Epithelial cell of prostate (primary cell): ENCODE measurements around the gene GPAT3.
"Not testable (repeated sequence)": the region's sequence is repeated elsewhere in the genome, so short reads cannot be mapped to it uniquely, and the experiment has no call there.

ENCODE experiments used
- DNase-seq: peaks from one replicate; pipeline ENCODE4 v3.0.0-alpha.2; 2011; ENCODE audit warnings: low read depth, low spot score
- H3K27ac ChIP-seq: fragments of 450-650 bp; 2 replicates; pipeline ENCODE4 v1.5.1; 2017; ENCODE audit warnings: mild to moderate bottlenecking

The GPAT3 gene

DNA sequence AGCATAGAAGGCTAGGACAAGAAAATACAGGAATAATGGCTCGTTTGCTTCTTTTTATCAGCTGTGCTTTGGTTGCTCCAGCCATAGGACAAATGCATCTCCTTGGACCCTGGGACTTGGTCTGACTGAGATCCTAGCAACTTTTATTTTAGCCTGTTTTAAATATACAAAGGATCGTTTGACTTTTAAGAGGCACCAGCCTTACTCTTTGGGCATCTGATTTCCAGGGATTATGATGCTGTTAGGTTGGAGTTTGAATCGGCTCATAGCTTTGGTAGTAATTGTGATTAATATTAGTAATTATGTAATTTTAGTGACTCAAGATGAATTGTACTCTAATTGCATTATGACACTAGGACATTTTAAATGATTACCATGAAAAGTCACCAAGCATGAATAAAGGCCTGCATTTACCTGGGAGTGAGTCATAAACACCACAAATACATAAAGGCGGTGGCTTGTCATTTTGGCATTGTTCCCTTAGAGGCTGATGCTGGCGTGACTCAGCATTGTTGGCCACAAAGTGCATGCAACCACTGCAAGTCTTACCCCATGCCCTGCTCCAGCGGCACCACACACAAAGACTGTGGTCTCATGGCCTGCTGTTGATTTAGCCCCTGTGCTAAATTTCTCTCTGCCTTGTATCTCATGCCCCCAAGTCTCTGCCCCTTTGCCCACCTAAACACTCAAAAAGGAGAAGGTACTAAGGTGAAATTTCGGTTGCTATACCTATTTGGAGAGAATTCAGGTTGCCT, 12.4 kb downstream of the GPAT3 start:
- H3K27ac ChIP-seq: peak overlapping the region; percentile 52
- peak; percentile 97 for DNase-seq

DNA sequence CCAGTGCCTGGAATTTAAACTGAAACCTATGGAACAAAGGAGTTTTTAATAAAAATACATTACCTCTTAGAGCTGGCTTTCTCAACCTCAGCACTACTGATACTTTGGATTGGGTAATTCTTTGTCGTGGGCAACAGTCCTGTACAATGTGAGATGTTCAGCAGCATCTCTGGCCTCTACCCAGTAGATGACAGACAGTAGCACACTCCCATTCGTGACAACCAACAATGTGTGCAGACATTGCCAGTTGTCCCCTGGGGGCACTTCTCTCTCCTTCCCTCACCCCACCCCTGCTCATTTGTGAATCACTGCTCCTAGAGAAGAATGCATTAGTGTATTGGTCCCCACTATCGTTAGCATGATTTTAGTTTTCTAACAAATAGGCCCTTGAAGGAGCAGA, 16.2 kb downstream of the GPAT3 start:
- DNase-seq: peak; percentile 43
- peak overlapping the region; percentile 49 for H3K27ac ChIP-seq

DNA sequence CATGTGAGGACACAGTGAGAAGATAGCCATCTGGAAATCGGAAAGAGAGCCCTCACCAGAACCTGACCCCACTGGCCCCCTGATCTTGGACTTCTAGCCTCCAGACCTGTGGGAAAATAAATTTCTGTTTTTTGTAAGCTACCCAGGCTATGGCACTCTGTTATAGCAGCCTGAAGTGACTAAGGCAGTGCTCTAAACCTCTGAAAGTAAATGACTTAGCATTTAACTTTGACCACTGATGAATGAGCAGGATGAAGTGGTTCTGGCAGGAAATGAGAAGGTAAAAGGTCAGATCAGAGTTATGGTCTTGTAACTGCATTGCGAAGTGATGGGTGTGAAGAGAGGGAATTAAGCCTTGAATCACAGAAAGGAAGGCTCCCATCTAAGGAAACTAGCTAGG, 17.0 kb downstream of the GPAT3 start:
- peak overlapping the region; percentile 49 for H3K27ac ChIP-seq
- DNase-seq: no peak

DNA sequence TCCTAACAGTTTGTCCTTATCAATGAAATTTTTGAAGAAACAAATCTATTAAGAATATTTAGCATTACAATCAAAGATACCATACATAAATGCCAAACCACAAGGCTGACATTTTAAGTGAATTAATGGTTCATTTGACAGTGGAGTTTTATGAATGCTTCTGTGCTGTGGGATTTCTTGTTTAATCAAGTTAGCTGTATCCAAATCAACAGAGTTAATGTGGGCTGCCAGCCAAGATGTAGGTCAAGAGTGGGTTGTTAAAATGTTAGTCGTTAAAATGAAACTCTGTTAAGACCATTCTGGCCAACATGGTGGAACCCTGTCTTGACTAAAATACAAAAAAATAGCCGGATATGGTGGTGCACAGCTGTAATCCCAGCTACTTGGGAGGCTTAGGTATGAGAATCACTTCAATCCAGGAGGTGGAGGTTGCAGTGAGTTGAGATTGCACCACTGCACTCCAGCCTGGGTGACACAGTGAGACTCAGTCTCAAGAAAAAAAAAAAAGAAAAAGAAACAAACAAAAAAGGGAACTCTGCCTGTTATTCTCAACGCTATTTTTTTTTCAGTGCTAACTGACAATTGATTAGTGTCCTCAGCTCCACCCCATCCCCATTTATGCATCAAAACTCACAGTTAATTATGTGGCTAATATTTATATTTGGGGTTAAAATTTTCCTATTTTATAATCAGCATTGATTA, 20.2 kb downstream of the GPAT3 start:
- no peak for DNase-seq
- no peak overlapping the region for H3K27ac ChIP-seq

DNA sequence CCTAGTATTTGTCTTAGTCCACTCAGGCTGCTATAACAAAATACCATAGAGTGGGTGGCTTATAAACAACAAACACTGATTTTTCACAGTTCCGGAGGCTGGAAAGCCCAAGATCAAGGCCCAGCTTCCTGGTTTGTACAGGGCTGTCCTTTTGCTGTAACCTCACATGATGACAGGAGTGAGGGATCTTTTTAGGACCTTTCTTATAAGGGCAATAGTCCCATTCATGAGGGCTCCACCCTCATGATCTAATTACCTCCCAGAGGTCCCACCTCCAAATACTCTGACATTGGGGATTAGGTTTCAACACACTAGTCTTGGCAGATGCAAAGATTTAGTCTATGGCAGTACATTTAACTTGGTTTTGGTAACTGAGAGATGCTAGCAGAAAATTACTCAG, 20.9 kb downstream of the GPAT3 start:
- no peak overlapping the region for H3K27ac ChIP-seq

DNA sequence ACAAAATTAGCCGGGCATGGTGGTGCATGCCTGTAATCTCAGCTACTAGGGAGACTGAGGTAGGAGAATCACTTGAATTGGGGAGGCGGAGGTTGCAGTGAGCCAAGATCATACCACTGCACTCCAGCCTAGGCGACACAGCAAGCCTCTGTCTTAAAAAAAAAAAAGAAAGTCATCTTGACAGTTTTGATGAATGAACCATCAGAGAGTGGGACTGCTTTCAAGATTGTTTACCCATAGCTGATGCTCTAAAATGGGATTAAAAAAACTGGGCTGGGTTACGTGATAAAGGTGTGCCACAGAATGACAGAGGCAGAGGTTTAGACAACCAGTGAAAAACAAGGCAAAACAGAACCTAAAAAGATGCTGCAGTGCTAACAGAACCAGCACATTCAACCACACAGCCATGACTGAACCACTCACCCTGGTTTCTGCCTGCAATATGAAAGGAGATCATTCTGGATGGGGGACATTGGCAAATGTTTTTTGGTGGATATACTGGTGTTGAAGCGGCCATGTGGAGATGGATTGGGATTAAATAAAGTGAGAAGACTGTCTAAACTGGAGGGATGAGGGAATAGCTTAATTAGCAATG, 22.2 kb downstream of the GPAT3 start:
- no peak for DNase-seq
- no peak overlapping the region for H3K27ac ChIP-seq

More for the DNA sequence above, 20.9 kb downstream of the GPAT3 start:
- DNase-seq: no peak

DNA sequence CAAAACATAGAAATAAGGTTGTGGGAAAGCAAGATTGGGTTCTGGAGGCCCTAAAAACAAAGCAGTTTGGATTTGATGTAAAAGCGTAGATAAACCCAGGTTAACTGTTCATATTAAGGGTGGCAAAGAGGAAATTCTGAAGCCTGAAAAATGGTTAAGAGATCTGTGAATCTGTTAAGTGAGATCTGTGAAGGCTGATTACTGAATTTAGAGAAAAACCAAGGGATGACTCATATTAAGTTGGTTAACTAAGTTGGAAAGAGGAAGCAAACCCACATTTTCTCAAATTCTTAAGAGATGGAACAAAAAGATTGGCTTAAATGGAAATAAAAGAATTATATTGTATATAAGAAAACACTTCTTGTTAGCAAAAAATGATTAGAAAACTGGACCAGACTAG, 22.8 kb downstream of the GPAT3 start:
- no peak for DNase-seq
- H3K27ac ChIP-seq: no peak overlapping the region

DNA sequence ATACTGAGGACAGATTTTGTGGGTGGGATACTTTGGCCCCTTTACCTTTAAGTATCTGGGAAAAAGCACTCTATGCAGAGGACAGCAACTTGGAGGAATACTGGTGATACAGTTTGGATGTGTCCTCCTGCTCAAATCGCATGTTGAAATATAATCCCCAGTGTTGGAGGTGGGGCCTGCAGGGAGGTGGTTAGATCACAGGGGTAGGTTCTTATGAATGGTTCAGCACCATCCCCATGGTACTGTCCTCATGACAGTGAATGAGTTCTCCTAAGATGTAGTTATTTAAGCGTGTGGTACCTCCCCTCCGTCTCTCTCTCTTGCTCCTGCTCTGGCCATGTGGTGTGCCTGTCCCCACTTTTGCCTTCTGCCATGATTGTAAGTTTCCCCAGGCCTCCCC, 24.6 kb downstream of the GPAT3 start:
- no peak overlapping the region for H3K27ac ChIP-seq
- no peak for DNase-seq

DNA sequence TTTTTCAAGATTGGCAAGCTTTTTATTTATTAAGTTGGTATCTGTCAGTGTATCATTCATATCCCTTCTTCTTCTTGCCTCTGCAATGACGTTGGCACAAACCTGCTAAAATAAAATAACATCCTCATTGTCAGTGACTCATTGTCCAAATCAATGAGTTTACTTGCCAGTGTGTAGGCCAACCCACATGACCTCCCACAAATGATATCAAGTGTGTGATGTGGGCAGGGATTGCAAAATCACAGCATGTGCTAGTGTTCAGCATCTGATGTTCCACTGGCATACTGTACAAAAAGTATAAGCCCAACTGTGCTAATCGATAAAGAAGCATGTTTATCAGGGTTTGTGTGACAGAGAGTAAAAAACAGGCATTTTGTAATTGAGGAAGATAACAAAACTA, 25.5 kb downstream of the GPAT3 start:
- DNase-seq: peak; percentile 84
- H3K27ac ChIP-seq: no peak overlapping the region

DNA sequence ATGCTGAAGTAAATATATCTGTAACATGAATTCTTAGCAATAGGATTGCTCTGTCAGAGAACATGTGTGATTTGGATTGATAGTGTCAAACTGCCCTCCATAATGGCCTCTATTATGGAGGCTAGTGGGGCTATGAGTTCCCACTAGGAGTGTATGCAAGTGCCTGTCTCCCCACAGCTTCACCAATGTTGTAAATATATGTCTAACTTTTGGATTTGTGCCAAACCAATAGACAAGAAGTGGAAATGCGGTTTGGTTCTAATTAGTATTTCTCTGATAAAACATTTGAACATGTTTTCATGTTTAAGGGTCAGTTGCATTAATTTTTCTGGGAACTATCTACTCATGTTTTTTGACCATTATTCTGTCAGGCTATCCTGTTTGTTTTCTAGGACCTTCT, 28.1 kb downstream of the GPAT3 start:
- no peak overlapping the region for H3K27ac ChIP-seq
- DNase-seq: no peak

DNA sequence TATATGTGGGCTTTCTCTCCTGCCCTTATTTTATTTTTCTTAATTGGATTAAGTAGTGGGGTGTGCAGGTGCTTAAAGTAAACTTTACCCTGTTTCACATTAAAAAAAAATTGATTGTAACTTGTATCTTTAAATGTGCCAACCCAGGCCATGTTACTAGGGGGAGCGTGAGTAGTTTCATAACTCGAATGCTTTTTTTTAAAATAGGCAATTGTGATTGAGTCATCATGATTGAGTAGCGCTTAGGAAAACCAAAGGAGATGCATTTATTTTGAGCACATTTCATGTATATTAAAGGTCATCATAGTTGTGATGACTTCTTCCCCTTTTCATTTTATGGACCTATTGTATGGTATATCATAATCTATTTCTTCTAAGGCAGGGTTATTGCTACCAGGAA, 32.2 kb downstream of the GPAT3 start:
- H3K27ac ChIP-seq: peak overlapping the region; percentile 82
- DNase-seq: no peak

DNA sequence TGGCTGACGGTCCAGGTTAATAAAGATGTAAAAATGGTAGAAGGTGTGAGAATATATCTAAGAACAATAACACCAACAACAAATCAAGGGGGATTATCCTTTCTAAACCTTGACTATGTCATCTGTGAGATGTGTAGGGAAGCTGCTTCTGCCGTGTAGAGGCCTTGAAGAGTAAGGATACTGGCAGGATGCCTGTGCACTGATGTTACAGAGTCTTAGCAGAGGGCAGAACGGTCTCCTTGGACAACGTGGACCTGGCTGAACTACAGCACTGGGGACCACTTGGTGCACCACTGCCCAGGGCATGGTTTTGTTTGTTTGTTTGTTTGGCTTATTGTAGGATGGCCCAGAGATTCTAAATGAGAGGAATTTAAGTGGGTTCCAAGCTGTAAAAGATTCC, 33.5 kb downstream of the GPAT3 start:
- H3K27ac ChIP-seq: peak overlapping the region; percentile 82
- no peak for DNase-seq

DNA sequence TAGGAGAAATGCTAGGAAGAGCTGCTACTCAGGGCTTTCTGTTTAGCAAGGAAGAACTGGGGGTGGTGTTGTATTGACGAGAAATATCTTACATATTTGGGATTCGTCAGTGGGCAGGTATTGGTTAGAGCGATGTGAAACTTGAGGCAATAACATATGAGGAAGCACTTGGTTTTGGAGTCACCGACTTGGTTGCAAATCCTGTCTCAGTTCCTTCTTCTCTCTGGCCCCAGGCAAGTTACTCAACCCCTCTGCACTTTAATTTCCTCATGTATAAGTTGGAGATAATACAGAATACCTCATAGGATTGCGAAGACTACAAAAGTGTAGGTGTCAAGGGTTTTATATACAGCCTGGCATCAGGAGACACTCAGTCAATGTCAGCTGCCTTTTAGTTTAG, 34.1 kb downstream of the GPAT3 start:
- peak overlapping the region; percentile 82 for H3K27ac ChIP-seq
- DNase-seq: peak; percentile 97

DNA sequence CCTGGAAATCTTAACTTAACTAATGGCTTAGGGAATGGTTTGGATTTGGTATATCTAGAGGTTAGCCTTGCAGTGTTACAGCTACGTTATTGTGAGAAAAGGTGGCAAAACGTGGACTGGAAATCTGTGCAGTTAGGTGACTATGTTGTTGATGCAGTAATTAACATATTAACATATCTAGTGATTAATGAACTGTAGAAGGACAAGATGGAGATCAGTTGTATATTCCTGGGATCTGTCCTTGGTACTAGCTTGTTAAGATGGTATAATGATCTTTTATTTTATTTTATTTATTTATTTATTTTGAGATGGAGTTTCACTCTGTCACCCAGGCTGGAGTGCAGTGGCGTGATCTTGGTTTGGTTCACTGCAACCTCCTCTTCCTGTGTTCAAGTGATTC, 36.9 kb downstream of the GPAT3 start:
- H3K27ac ChIP-seq: no peak overlapping the region

DNA sequence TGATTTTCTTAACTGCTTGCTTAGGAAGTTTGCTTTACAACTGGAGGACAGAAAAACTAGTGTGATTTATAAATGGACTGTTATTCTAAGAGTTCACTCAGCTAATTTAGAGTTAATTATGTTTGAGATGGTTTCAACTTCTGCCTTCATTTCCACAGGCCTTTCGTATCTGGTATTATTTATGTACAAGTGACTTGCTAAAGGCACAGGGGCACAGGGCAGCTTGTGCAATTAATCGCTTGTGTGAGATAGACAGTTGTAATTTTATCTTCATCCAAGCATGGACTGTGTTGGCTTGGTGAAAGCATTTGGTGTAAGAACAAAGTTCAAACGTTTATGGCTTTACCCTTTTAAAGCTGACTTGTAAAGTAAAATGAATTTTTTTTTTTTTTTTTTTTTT, 38.3 kb downstream of the GPAT3 start:
- no peak overlapping the region for H3K27ac ChIP-seq
- DNase-seq: no peak

More for the DNA sequence above, 36.9 kb downstream of the GPAT3 start:
- no peak for DNase-seq

DNA sequence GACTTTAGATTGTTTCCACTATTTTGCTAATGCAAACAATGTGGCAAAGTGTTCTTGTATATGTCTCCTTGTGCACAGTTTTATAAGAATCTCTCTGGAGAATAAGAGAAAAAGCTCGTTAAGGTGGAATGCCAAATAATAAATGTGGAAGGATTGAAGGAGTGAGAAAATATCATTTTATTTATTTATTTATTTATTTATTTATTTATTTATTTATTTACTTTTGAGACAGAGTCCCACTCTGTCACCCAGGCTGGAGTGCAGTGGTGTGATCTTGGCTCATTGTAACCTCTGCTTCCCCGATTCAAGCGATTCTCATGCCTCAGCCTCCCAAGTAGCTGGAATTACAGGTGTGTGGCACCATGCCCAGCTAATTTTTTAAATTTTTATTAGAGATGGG, 40.3 kb downstream of the GPAT3 start:
- DNase-seq, H3K27ac ChIP-seq: not testable (repeated sequence)

DNA sequence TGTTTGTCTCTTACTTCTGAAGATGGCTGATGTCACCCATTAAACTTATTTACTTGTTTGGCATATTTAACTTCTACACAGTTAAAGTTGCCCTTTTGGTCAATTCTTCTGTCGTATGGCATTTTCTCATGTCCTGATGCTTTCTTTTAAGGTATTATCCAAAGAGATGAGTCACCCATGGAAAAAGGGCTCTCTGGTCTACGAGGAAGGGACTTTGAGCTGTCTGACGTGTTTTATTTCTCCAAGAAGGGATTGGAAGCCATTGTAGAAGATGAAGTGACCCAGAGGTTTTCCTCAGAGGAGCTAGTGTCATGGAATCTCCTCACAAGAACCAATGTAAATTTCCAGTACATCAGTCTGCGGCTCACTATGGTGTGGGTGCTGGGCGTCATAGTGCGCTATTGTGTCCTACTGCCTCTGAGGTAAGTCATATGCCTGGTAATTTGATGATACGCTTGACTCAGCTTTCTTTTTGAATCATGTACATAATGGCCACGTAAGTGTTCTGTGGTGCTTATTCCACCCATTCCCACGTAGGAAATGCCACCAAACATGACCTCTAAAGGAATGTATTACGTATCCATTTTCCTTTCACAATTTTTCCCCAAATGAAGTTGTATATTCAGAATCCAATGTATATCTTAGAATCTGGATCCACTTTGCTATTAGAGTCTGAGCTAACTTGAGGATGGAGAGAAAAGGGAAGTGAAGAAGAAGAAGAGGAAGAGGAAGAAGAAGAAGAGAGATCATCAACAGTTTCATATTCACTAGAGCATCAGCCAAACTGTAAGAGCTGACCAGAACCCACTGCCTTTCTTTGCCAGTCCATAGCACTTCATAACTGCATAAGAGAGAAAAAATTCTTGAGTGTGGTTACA, 45.7 kb downstream of the GPAT3 start:
- H3K27ac ChIP-seq: no peak overlapping the region
- no peak for DNase-seq

DNA sequence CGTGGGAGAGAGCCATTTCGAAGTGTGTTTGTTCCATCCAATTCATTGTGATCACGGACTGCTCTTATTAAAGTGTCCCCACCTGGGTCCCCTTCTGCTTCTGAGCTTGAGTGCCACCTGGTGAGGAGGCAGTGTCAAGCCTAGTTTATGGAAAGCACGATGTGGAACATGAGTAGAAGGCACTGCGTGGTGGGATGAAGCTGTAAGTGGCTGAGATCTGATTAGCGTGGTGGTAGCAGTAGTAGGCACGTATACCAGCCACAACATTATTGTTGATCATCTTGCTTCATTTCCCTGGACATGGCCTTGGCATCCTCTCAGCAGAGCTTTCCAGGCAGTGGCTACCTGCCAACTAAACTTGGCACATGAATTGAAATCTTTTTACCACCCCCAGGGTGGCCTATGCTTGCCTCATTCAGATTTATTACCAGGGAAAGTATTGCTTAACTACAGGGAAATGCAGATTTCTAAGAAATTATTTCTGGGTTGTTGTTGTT, 46.4 kb downstream of the GPAT3 start:
- peak; percentile 31 for DNase-seq
- H3K27ac ChIP-seq: no peak overlapping the region

DNA sequence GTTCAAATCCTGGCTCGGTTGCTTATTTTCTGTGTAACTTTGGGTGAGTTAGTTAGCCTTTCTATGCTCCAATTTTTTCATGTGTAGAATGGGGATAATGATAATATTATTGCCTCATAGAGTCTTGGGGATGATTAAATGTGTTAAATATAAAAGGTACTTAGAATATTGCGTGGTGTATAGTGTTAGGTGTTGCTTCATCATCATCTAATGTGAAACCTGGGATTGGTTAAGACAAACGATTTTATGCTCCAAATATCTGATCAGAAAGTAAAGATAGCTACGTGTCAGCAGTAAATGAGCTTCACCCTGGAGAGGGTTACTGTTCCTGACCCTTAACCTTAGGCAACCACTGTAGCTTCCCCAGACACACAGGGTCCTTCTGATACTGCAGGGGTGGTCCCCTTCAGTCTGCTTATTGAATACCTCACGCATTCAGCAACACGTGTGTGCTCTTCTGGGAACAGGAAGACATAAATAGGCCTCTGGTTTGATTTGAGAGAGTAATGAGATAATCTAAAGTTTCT, 50.1 kb downstream of the GPAT3 start:
- no peak overlapping the region for H3K27ac ChIP-seq
- no peak for DNase-seq

DNA sequence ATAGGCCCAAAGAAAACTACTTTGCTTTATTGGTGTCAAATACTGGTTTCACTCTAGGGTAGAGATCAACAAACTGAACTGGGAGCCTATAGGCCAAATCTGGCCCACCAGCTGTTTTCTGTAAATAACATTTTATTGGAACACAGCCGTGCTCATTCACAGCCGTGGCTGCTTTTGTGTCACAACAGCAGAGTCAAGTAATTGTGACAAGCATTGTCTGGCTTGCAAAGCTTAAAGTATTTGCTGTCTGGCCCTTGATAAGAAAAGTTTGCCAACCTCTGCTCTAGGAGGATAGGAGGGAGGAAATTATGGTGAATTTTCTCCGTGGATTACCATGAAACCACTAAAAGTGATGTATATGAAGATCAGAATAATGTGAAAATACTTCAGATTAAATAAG, 53.4 kb downstream of the GPAT3 start:
- no peak overlapping the region for H3K27ac ChIP-seq
- DNase-seq: no peak
